GM12874 (cell line): ENCODE measurements around the gene SEZ6L.
A peak's percentile ranks its signal among the peaks of the same experiment; 100 is the strongest.

ENCODE experiments used
- CTCF ChIP-seq: IDR thresholded peaks from 2 replicates; pipeline ENCODE4 v1.5.1; 2011; ENCODE audit warnings: low read depth, mild to moderate bottlenecking, control low read depth, low read length, moderate library complexity; ENCODE audit not compliant: insufficient read depth

SEZ6L gene

GRCh38 chr22:26383968-26384556, 214.8 kb downstream of the SEZ6L start:
- no peak for TF ChIP-seq CTCF

DNA sequence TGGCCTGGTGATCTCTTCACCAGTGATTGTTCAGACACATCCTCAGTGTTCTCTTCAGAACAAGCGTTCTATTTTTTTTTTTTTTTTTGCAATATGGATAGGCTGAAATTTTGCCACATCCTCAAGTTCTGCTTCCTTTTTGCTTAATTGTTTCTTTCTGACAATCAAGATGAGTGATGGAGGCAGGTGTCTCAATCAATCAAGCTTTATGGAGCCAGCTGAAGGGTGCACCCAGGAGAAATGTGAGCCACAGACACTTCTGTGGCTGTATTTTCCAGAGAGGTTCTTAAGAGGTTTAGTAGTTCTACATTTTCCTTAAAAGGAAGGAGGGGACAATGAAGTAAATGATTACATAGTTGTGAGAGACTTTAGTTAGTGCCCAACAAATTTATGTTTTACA, 215.9 kb downstream of the SEZ6L start:
- TF ChIP-seq CTCF = no peak

DNA sequence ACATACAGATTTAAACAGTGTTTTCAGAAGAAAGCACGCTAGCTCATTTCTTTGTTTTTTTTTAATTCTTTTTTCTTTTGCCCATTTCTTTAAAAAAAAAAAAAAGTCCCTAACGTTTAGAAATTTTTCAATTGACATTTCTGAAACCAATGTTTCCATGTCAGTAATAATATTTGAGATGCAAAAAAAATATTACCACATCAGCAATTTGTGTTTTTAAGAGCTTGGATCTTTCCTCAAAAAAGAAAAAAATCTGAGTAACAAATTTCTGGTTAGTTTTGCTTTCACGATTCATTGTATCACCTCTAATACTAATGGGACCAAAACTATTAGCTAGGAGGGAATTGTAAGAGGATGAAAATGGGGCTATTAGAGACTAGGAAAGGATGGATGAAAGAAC, 219.9 kb downstream of the SEZ6L start:
- TF ChIP-seq CTCF = no peak

- TF ChIP-seq CTCF = no peak
Measured at GRCh38 chr22:26391091-26391490, 221.8 kb downstream of the SEZ6L start.

DNA sequence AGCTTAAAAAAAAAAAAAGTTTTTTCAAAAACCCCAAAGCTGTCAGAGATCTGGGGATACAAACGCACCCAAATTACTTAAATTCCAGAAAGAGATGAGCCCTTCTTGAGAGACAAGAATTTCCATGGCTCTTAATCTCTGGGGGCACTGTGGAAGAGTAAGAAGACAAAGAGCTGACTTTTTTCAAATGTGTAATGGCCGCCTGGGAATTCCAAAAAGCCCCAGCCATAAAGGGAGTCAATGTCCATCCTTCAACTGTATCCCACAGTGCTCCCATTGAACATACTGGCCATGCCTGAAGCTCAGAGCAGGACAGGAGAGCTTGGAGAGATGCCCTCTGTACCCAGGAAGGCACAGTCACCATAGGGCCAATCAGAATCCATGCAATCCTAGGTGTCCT, 222.4 kb downstream of the SEZ6L start:
- TF ChIP-seq CTCF = no peak

DNA sequence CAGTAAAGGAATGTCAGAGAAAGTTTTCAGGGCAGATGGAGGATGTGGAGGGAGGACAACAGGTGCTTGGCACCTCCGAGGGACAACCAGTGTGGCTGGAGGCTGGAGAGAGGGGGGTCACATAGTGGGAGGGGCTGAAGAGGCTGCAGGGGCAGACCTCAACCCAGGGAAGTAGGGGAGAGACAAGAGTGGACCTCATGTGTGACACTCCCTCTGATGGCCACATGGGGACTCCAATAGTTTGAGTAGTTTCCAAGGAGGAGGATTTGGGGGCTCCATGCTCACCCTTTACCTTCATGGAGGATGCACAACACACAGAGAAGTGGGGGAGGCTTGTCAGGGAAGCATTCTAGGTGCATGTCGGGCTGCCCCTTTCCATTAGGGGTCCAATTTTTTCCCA, 224.7 kb downstream of the SEZ6L start:
- TF ChIP-seq CTCF = peak; percentile 33; the same call in 1 of the 2 replicates

- no peak for TF ChIP-seq CTCF
Measured at GRCh38 chr22:26394777-26395176, 225.5 kb downstream of the SEZ6L start.
